ENCODE data around the gene RPGRIP1L.

The RPGRIP1L gene

GRCh38 chr16:53703590-53704444 is at the start of gene RPGRIP1L, which contains the start of gene FTO:
Gene RPGRIP1L (minus strand): TSS chr16:53703859. CDS start chr16:53700723, 3,136 bp downstream.
Gene FTO (plus strand): TSS chr16:53704156.
- peak; percentile 98 for DNase-seq (ENCODE audit: low spot score)

GRCh38 chr16:53753431-53753830 is 49.8 kb upstream of the RPGRIP1L start:
- DNase-seq (ENCODE audit: low spot score): no peak

GRCh38 chr16:53752560-53752959 is 48.9 kb upstream of the RPGRIP1L start:
- no peak for DNase-seq (ENCODE audit: low spot score)

- no peak for DNase-seq (ENCODE audit: low spot score)
Measured at GRCh38 chr16:53745753-53746266, 42.2 kb upstream of the RPGRIP1L start.

GRCh38 chr16:53745086-53745485 is 41.4 kb upstream of the RPGRIP1L start:
- DNase-seq (ENCODE audit: low spot score): no peak

- peak; percentile 30 for DNase-seq (ENCODE audit: low spot score)
Measured at GRCh38 chr16:53744449-53744848, 40.8 kb upstream of the RPGRIP1L start.

- no peak for DNase-seq (ENCODE audit: low spot score)
Measured at GRCh38 chr16:53743149-53743566, 39.5 kb upstream of the RPGRIP1L start.

GRCh38 chr16:53741546-53741945 is 37.9 kb upstream of the RPGRIP1L start:
- DNase-seq (ENCODE audit: low spot score): no peak

- DNase-seq (ENCODE audit: low spot score): no peak
Measured at GRCh38 chr16:53740933-53741531, 37.4 kb upstream of the RPGRIP1L start.

GRCh38 chr16:53740476-53740875 is 36.8 kb upstream of the RPGRIP1L start:
- no peak for DNase-seq (ENCODE audit: low spot score)

GRCh38 chr16:53737552-53737951 is 33.9 kb upstream of the RPGRIP1L start:
- DNase-seq (ENCODE audit: low spot score): no peak

- no peak for DNase-seq (ENCODE audit: low spot score)
Measured at GRCh38 chr16:53736297-53736696, 32.6 kb upstream of the RPGRIP1L start.

- no peak for DNase-seq (ENCODE audit: low spot score)
Measured at GRCh38 chr16:53734908-53735307, 31.2 kb upstream of the RPGRIP1L start.

GRCh38 chr16:53732296-53732929 is 28.8 kb upstream of the RPGRIP1L start:
- no peak for DNase-seq (ENCODE audit: low spot score)

- DNase-seq (ENCODE audit: low spot score): no peak
Measured at GRCh38 chr16:53730693-53731092, 27.0 kb upstream of the RPGRIP1L start.

GRCh38 chr16:53726625-53727024 is 23.0 kb upstream of the RPGRIP1L start:
- DNase-seq (ENCODE audit: low spot score): no peak

- no peak for DNase-seq (ENCODE audit: low spot score)
Measured at GRCh38 chr16:53721017-53721416, 17.4 kb upstream of the RPGRIP1L start.

- no peak for DNase-seq (ENCODE audit: low spot score)
Measured at GRCh38 chr16:53717577-53717976, 13.9 kb upstream of the RPGRIP1L start.

GRCh38 chr16:53715023-53715384 is 11.3 kb upstream of the RPGRIP1L start:
- no peak for DNase-seq (ENCODE audit: low spot score)

GRCh38 chr16:53714205-53715022 is 10.8 kb upstream of the RPGRIP1L start:
- no peak for DNase-seq (ENCODE audit: low spot score)

GRCh38 chr16:53713403-53714204 is 9.9 kb upstream of the RPGRIP1L start:
- DNase-seq (ENCODE audit: low spot score): no peak

All from CD4-positive, alpha-beta T cell treated with Interleukin-15 for 4 hours (primary cell).